Stimulated activated CD4-positive, alpha-beta T cell treated with anti-CD3 and anti-CD28 coated beads, Interleukin-1b, Interleukin-23, amount 100 ng/mL, for 48 hours (primary cell): Measurements from ENCODE around the gene UBE2D4.
"Not testable (repeated sequence)": the region's sequence is repeated elsewhere in the genome, so short reads cannot be mapped to it uniquely, and the experiment has no call there.

Source experiments
- DNase-seq: peaks from one replicate; pipeline ENCODE4 v3.0.0-alpha.2; 2020

Gene UBE2D4

GRCh38 chr7:43914795-43915194, 11.4 kb upstream of the UBE2D4 start:
- no peak for DNase-seq

DNA sequence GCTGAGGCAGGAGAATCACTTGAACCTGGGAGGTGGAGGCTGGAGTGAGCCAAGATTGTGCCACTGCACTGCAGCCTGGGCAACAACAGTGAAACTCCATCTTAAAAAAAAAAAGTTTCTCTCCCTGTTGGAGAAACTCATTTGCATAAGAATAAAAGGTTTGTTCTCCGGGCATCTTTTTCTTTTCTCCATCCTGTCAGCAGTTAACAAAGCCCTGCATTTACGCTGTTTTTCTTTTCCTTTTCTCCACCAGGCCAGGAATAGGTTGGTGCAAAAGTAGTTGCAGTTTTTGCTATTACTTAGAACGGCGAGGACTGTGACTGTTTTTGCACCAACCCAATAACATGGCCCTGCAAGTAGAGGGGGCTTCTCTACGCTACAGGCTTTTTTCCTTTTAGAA, 10.3 kb upstream of the UBE2D4 start:
- DNase-seq, result no peak

- no peak for DNase-seq
These were observed 4.8 kb upstream of the UBE2D4 start for GRCh38 chr7:43921423-43921822.

GRCh38 chr7:43922726-43923125, 3.5 kb upstream of the UBE2D4 start:
- DNase-seq, result no peak

- DNase-seq, result no peak
These were observed 525 bp downstream of the UBE2D4 start for GRCh38 chr7:43926798-43927123.

DNA sequence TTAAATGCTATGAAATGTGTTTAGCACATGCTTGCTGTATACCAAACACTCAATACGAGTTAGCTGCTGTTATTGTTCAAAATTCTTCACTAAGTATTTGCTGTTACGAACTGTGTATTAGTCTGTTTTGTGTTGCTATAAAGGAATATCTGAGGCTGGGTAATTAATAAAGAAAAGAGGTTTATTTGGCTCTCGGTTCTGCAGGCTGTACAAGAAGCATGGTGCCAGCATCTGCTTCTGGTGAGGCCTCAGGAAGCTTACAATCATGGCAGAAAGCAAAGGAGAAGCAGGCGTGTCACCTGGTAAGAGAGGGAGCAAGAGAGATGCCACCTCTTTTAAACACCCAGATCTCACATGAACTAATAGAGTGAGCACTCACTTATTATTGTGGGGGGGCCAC, 1.6 kb downstream of the UBE2D4 start:
- no peak for DNase-seq

DNA sequence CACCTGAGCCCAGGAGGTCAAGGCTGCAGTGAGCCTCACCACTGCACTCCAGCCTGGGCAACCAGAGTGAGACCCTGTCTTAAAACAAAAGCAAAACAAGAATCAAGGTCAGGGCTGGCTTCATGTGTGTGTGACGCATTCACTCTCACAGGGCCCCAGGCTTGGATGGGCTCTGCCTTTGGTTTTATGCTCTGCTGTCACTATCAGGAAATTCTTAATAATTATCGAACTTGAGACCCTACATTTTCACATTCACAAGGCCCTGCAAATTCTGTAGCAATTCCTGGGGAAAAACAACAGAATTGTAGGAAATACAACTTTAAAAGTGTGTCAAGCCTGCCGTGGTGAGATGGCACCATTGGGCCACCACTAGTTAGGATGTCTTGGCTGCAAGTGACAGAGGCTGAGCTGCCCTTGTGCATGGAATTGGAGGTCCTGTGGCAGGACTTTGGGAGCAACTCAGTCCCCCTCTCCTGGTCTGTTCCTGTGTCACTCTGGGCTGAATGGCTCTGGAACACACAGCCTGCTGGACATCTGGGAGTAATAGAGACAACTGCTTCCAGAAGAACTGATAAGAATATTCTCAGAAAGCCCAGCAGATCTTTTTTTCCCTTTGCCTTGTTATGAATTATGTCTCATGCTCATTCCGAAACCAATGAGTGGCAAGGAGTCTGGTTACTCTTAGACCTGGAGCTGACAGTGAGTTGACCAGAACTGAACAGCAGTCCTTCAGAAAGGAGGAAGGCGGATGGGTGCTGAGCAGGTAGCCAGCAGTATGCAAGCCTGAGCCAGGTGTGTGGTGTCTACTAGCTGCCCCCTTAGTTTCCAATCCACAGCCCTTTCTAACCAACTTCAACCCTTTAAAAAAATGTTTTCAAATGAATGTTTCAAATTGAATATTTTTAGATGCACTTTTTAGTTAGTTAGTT, 3.6 kb downstream of the UBE2D4 start:
- no peak for DNase-seq

GRCh38 chr7:43931346-43931745, 5.1 kb downstream of the UBE2D4 start:
- no peak for DNase-seq

DNA sequence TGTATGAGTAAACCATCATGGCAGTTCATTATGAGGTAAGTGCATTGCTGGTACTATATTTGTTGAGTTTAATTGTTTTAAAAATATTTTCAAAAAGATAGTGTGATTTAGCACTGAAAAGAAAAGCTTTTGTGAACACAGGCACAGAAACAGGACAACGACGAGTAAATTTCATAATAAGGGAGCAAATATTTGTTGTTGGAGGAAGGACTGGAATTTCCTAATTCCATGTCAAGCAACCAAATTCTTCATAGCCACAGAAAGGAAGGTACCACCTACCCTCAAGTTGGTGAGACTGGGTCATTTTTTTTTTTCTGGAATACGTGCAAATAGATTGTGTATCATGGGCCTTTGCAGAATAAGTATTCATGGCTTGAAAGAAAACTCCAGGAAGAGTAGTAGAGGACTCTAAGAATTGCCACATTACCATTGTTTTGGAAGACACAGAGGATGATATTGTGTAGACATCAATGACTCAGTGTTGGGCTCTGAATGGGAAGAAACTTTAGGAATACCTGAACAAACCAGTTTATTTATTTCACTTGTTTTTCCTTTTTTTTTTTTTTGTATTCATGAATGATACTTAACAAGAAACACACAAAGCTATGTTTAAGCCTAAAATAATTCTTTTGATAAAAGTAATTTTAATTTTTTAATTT, 7.8 kb downstream of the UBE2D4 start:
- DNase-seq, result no peak

- DNase-seq, result no peak
These were observed 11.2 kb downstream of the UBE2D4 start for GRCh38 chr7:43937444-43937843.

- no peak for DNase-seq
These were observed 12.8 kb downstream of the UBE2D4 start for GRCh38 chr7:43938892-43939482.

DNA sequence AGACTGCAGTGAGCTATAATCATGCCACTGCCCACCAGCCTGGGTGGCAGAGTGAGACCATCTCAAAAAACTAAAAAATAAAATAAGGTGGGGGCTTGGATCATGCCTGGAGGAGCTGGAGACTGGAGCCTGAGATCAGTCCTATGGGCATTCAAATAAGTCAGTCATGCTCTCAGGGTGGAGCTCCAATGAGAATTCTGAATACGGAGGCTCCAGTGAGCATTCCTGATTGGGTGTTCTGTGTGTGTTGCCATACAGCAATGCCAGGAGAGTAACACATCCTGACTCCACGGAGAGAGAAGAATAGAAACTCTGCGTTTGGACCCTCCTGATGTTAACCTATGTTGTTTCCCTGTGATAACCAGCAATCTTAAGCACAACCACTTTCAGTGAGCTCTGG, 16.0 kb downstream of the UBE2D4 start:
- DNase-seq, result no peak

DNA sequence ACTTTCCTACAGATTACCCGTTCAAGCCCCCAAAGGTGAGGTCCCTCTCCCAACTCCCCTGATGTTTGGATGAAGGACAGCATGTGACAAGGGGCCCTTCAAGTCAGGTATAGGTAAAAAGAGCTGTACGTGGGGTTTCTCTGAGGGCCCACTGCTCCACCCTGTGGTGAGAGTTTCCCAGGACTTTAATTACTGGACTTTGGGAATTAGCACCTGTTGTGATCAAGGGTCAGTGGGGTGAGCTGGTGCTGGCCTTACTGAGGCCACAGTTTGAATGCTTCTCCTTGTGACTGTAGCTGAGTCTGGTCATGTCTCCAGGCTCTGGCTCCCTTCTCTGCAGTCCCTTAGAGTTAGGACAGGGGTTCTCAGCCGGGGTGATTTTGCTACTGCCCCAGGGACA, 16.8 kb downstream of the UBE2D4 start:
- DNase-seq, result no peak

- no peak for DNase-seq
These were observed 17.4 kb downstream of the UBE2D4 start for GRCh38 chr7:43943417-43944187.

- no peak for DNase-seq
These were observed 18.1 kb downstream of the UBE2D4 start for GRCh38 chr7:43944286-43944685.

GRCh38 chr7:43952028-43952427, 25.8 kb downstream of the UBE2D4 start:
- no peak for DNase-seq

DNA sequence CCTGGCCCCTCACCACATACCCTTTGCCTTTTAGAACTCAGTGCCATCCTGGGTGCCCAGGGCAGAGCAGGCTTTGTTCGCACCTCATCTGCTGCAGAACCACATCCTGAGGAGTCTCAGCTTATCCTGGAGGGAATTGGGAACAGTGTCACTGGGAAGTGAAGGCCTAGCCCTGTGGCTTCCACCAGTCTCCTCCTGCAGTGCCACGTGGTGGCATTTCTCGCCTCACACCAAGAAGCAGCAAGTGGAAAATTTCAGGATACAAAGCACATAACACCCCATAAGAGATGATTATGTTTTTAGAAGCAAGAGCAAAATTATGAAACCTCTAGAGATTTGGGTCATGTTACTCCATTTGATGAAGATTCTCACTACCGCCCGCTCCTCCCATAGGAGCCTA, 26.8 kb downstream of the UBE2D4 start:
- no peak for DNase-seq

DNA sequence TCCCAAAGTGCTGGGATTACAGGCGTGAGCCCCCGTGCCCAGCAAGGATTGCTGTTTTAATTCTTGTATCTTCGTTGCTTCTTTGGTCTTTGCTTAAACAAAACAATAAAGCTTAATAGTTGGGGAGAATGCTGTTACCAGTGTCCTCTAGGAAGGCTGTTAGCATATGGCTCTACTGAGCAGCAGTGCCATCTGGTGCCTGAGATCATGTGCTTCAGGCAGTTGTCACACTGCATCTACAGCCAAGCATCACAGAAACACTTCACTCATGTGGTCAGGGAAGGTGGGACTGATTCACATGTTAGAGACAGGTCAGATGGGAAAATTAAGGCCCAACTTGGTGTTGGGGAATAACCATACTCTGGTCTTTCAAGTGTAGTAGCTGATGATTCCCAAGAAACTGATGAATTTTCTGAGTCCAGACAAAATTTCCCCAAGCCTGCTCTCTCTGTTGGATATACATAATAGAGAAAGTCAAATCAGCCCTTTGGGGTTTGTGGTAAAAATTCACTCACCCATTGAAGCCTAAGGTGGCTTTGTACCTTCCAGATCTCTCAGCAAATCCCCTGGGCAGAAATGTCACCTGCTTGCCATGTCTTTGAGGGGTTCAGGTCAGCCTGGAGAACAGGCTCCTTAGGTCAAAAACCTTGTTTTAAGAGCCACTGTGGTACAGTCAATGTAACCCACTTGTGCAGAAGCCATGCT, 28.4 kb downstream of the UBE2D4 start:
- peak; percentile 25 for DNase-seq

DNA sequence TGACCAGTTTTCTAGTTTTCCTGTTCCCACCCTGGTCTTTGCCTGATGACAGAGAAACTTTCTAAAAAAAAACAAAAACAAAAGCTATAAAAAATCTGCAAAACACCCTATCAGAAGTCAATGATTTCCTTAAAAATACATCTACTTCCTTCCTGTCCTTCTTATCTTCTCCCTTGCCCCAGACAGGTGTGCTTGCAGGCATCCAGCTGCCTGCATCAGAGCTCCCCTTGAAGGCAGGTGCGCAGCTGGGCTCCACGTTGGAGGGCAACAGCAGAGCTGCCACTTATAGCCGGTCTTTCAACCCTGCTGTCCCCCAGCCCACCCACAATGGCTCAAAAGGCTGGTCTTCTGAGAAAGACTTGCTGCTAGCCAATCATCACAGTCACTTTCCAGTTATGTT, 29.8 kb downstream of the UBE2D4 start:
- DNase-seq, result no peak

GRCh38 chr7:43960933-43961332, 34.7 kb downstream of the UBE2D4 start:
- DNase-seq, result no peak

DNA sequence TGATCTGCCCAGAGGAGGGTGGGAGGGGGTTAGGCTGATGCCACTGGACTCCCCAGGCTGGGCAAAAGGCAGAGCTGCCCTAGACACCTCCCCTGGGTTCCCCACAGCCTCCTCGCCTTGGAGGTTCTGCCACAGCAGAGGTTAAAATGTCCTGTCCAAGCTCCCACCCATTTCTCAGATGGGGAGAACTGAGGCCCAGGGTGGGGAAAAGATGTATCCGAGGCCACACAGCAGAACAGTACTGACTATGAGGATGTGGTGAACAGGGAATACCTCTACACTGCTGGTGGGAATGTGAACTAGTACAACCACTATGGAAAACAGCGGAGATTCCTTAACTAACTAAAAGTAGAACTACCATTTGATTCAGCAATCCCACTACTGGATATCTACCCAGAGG, 40.2 kb downstream of the UBE2D4 start:
- not testable (repeated sequence) for DNase-seq

DNA sequence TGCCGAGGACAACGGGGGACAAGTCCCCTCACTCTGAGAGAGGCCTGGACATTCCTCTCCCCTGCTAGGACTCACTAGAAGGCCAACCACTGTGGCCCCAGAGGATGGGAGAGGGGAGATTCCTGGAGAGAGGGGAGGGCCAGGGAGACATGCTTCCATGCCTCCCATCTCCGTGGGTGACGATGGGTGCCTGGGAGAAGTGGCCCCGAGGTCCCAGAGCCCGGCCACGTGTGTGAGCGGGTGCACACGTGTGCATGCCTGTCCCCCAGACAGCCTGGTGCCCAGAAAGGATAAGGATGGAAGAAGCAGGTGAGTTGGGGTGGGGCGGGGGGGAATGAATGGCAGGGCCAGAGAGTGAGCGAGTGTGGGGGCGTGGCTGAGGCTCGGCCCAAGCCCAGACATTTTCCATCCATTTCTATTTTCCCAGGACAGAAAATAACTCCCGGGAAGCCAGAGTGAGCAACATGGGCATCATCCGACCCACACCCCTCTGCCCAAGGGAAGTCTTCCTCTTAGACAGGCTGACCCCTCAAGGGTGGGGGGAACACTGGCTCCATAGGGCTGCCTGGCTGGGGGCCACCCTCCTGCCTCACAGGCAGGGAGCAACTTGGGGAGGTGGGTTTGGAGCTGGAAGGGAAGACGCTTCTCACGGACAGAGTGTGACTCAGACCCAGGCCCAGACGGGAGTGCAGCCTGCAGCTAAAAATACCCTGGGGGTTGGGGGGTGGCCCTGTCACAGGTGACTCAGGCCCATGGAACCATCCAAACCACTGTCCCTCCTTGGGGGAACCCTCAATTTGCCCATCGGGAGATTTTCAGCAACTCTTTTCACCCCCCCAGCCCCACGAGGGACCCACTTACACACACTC, 42.2 kb downstream of the UBE2D4 start:
- not testable (repeated sequence) for DNase-seq
